Aorta (tissue), 5 donors: ENCODE measurements around the gene NSMCE4A. TPM values are rescaled to one million over a fixed set of nuclear protein-coding genes. Genes with fewer than 3 reads are reported as not detected.
"Not testable (repeated sequence)": the region's sequence is repeated elsewhere in the genome, so short reads cannot be mapped to it uniquely, and the experiment has no call there.

Source experiments
- ATAC-seq: fragments of 200-7000 bp; cut with Tn5 transposase; one replicate; pipeline ENCODE4 v1.9.1; 2022; ENCODE audit warnings: moderate library complexity; ENCODE audit not compliant: low FRiP score
- DNase-seq, 2 donors: peaks; one replicate each; pipeline ENCODE4 v3.0.0-alpha.2; 2020
- H3K27ac ChIP-seq, 2 donors: one replicate each; pipeline ENCODE4 v1.5.1; 2013; ENCODE audit warnings: low read length in 2 of 2, mild to moderate bottlenecking in 2 of 2, moderate library complexity in 2 of 2, control low read depth in 1 of 2, inconsistent platforms in 1 of 2, low read depth in 1 of 2
- H3K27me3 ChIP-seq, 2 donors: one replicate each; pipeline ENCODE4 v1.6.1; 2013; ENCODE audit warnings: control low read depth in 1 of 2, low read length in 1 of 2, mild to moderate bottlenecking in 1 of 2, moderate library complexity in 1 of 2; ENCODE audit not compliant: insufficient read depth in 2 of 2, control insufficient read depth in 1 of 2
- H3K36me3 ChIP-seq, 2 donors: one replicate each; pipeline ENCODE4 v1.6.1; 2013; ENCODE audit warnings: control low read depth in 1 of 2, low read length in 1 of 2, mild to moderate bottlenecking in 1 of 2; ENCODE audit not compliant: insufficient read depth in 2 of 2, control insufficient read depth in 1 of 2
- H3K4me1 ChIP-seq, 2 donors: one replicate each; pipeline ENCODE4 v1.6.1; 2013; ENCODE audit warnings: low read length in 2 of 2, control low read depth in 1 of 2, mild to moderate bottlenecking in 1 of 2, moderate library complexity in 1 of 2; ENCODE audit not compliant: insufficient read depth in 2 of 2, control insufficient read depth in 1 of 2
- H3K4me3 ChIP-seq, 2 donors: one replicate each; pipeline ENCODE4 v1.5.1; 2013; ENCODE audit warnings: low read length in 2 of 2, control low read depth in 1 of 2, mild to moderate bottlenecking in 1 of 2
- H3K9me3 ChIP-seq: one replicate; pipeline ENCODE4 v1.6.1; 2013; ENCODE audit warnings: mild to moderate bottlenecking, low read length; ENCODE audit not compliant: control insufficient read depth
- WGBS, 2 donors: extraction: QIAGEN DNeasy Blood & Tissue Kit; methylation state at CpG; one replicate each; pipeline ENCODE4 v1.1.7; 2013; 5-methylcytosine and 5-hydroxymethylcytosine counted together
- intact Hi-C, 2 donors: fragments of 100-400 bp; cut with DNase I; formaldehyde crosslinking; loops; one replicate each; pipeline versions ENCODE4 v1.14.2 to v1.15.0; 2022
- long read RNA-seq, 2 donors: library from polyadenylated mRNA; unstranded; transcript quantifications; one replicate each; pipeline ENCODE4 v2.0.0, GENCODE V29; 2020 to 2021
- polyA plus RNA-seq, 2 donors: library from polyadenylated mRNA; stranded (reverse); fragments of 200-250 nt; gene quantifications; one replicate each; pipeline ENCODE4 v1.2.3, GENCODE V29; 2013
- total RNA-seq, 2 donors: library from RNA; stranded (reverse); fragmentation: NEBNext Ultra II Directional; extraction: Animal tissue kit (Norgen Biotek cat#: 25700); gene quantifications; one replicate each; pipeline ENCODE4 v1.2.1, GENCODE V29; 2021
- donor health status: healthy with polysubstance abuse.
- donor health status: Bipolar disorder and iron deficiency.
- donor health status: DM: no; HTN: no; CAD: no.
- donor health status: DM: no; HTN: no; CAD: no.
- donor health status: DM: yes; HTN: yes; CAD: no.

The NSMCE4A gene, protein sequence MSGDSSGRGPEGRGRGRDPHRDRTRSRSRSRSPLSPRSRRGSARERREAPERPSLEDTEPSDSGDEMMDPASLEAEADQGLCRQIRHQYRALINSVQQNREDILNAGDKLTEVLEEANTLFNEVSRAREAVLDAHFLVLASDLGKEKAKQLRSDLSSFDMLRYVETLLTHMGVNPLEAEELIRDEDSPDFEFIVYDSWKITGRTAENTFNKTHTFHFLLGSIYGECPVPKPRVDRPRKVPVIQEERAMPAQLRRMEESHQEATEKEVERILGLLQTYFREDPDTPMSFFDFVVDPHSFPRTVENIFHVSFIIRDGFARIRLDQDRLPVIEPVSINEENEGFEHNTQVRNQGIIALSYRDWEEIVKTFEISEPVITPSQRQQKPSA
- 10 to 100 TPM; 36.7 to 50.3 TPM for total RNA-seq
- 10 to 100 TPM; 25.0 to 84.9 TPM for polyA plus RNA-seq
- long read RNA-seq, donor 1, transcript NSMCE4A-202 (11 exons, 1,394 nt) = major isoform, 88 of 133 reads
- long read RNA-seq, donor 1, partial matches to known transcripts = 8 of 133 reads
- long read RNA-seq, donor 1, other reads (novel, unspliced or antisense) = 36 of 133 reads
- long read RNA-seq, donor 2, transcript NSMCE4A-202 (11 exons, 1,394 nt) = major isoform, 18 of 39 reads
- long read RNA-seq, donor 2, partial matches to known transcripts = 2 of 39 reads
- long read RNA-seq, donor 2, other reads (novel, unspliced or antisense) = 18 of 39 reads

DNA sequence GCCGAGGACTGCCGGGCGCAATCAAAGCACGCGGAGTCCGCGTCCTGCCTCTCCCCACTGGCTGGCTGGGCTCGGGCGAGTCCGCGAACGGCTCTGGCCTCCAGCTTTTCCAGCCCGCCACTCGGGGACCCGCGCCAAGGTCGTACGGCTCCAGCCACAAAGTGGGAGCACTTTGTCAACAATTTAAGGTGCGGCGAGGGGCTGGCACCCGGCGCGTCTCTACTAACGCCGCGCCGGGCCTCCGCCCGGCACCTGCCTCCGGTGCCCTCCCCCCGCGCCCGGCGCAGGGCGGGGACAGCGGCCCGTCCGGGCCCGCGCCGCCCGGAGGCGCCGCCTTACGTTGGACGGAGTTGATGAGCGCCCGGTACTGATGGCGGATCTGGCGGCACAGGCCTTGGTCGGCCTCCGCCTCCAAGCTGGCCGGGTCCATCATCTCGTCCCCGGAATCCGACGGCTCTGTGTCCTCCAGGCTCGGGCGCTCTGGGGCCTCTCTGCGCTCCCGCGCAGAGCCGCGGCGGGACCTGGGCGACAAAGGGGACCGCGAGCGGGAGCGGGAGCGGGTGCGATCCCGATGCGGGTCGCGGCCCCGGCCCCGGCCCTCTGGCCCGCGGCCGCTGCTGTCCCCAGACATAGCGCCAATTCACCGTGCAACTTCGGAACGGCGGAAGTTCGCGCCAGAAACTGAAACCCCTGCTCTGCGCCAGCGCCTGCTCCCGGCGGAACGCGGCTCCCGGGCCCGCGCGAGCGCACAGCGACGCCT is at the start of gene NSMCE4A:
Gene NSMCE4A, minus strand, starts transcription at position 683 of the 760 bp plus-strand sequence. Its CDS starts 52 bp downstream, at position 631.
- DNase-seq (peak; percentile 87 to 94), ATAC-seq (peak; percentile 94)
- H3K27ac ChIP-seq = peak within 1 kb of the TSS; percentile 46 to 78
- no peaks in the 10 kb centered on the region for H3K27me3 ChIP-seq
- H3K4me3 ChIP-seq = peak within 1 kb of the TSS; percentile 69 to 80
- H3K9me3 ChIP-seq = no peaks in the 10 kb centered on the region
- 0% methylated on average over 90 to 101 of the region's 101 CpGs for WGBS, 2 donors
- intact Hi-C loops = loop anchor here in 1 of 2 donors (2.0 kb wide), 2 partner anchors 46 to 76 kb away; partner anchors contain the start of gene ATE1
- peaks cover 0 to 2% of the 10 kb centered on the region in 2 donors for H3K36me3 ChIP-seq
- no peaks in the 10 kb centered on the region for H3K4me1 ChIP-seq

DNA sequence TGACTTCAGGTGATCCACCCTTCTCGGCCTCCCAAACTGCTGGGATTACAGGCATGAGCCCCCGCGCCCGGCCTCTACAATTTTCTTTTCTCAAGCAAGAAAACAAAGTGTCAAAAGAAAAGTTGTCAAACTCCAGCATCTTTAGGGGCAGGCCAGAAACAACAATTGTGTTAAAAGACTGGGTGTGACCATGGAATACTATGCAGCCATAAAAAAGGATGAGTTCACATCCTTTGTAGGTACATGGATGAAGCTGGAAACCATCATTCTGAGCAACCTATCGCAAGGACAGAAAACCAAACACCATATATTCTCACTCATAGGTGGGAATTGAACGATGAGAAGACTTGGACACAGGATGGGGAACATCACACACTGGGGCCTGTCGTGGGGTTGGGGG is 48.2 kb upstream of the NSMCE4A start:
- H3K27ac ChIP-seq, H3K4me1 ChIP-seq, H3K27me3 ChIP-seq, H3K9me3 ChIP-seq, H3K4me3 ChIP-seq, DNase-seq, H3K36me3 ChIP-seq, intact Hi-C loops, ATAC-seq: not testable (repeated sequence)
- 97 to 98% methylated on average over 7 of the region's 7 CpGs for WGBS, 2 donors

DNA sequence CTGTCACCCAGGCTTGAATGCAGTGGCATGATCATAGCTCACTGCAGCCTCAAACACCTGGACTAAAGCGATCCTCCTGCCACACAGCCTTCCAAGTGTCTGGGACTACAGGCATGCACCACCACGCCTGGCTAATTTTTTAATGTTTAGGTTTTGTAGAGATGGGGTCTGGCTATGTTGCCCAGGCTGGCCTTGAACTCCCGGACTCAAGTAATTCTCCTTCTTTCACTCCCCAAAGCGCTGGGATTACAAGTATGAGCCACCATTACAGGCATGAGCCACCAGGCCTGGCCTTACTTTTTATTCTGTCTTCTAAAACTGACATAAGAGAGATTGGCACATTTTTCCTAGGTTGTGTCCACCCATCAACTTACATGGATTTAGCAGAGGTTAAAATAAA is 47.3 kb upstream of the NSMCE4A start:
- Histone ChIP-seq H3K36me3 (no peaks in the 10 kb centered on the region), H3K4me1 (peaks cover 2% of the 10 kb centered on the region in 2 donors), H3K4me3 (no peak overlapping the region), H3K27me3 (no peaks in the 10 kb centered on the region), H3K27ac (peak overlapping the region; percentile 17 to 64), H3K9me3 (no peaks in the 10 kb centered on the region)
- no peak for ATAC-seq
- no peak for DNase-seq
- intact Hi-C loops = no loop called here
- 83 to 99% methylated on average over 4 of the region's 4 CpGs for WGBS, 2 donors

DNA sequence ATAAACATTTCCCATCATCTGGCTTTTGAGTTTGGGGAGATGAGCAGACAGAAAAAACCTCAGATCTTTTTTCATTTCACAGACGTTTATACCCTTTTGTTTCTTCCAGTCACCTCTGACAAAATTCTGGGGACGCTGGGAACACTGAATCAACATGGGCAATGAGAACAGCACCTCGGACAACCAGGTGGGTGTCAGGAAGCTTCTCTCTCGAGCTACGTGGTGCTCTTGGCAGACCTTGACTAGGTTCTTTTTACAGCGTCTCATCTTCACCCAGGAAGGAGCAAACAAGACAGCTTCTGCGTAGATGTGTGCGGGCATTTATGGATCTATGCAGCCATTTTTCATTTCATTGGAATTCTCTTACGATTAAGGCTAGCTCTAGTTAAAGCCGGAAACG is 46.8 kb upstream of the NSMCE4A start:
- intact Hi-C loops = no loop called here
- Histone ChIP-seq H3K27ac (peak overlapping the region in 1 of 2 donors; percentile 64), H3K27me3 (no peaks in the 10 kb centered on the region), H3K9me3 (no peaks in the 10 kb centered on the region), H3K4me1 (peaks cover 2% of the 10 kb centered on the region in 2 donors), H3K4me3 (peak overlapping the region in 1 of 2 donors; percentile 53), H3K36me3 (no peaks in the 10 kb centered on the region)
- ATAC-seq = no peak
- DNase-seq = no peak
- 56 to 58% methylated on average over 11 of the region's 11 CpGs for WGBS, 2 donors

DNA sequence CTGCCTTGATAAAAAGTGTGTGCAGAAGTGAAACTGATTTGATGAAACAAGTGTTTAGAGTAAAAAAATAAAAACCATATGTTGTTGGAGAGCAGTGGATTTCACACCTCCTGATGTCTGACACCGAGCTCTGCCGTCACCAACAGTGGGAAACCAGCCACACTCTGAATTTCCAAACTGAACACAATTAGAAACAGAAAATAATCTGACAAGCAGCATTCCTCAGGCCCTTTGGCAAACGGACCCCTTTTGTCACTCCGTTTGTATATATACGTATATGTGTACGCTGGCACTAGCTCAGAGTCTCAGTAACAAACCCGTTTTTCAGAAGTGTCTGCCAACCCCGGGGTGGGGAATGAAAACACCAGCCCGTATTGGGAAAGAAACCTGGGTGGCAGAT is 46.4 kb upstream of the NSMCE4A start:
- no peak for ATAC-seq
- no peak for DNase-seq
- Histone ChIP-seq H3K36me3 (no peaks in the 10 kb centered on the region), H3K9me3 (no peaks in the 10 kb centered on the region), H3K4me1 (peaks cover 0 to 2% of the 10 kb centered on the region in 2 donors), H3K27ac (peak overlapping the region in 1 of 2 donors; percentile 64), H3K27me3 (no peaks in the 10 kb centered on the region), H3K4me3 (peak overlapping the region; percentile 4 to 53)
- intact Hi-C loops = no loop called here
- WGBS, 2 donors = 4 to 9% methylated on average over 9 of the region's 9 CpGs

DNA sequence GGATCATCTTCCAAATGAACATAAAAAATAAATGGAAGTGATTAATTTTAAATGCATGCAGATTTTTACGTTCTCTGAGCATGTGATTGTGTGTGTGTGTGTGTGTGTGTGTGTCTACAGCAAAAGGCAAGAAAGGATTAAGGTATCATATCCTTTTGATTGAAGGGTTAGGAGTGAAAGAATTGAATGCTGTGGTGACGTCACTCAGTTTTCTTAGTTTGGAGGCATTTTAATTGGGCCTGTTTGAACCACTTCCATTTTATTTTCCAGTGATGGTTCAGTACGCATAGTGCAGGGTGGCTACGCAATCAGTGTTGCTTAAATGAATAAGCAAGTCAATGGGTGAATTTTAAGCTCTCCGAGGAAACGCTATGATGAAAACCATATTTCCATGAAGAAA is 45.2 kb upstream of the NSMCE4A start:
- intact Hi-C loops = no loop called here
- ATAC-seq (no peak), DNase-seq (no peak)
- no peaks in the 10 kb centered on the region for H3K36me3 ChIP-seq
- H3K4me3 ChIP-seq = no peak overlapping the region
- H3K27me3 ChIP-seq = no peaks in the 10 kb centered on the region
- peaks cover 0 to 2% of the 10 kb centered on the region in 2 donors for H3K4me1 ChIP-seq
- 89 to 90% methylated on average over 6 of the region's 6 CpGs for WGBS, 2 donors
- H3K9me3 ChIP-seq = no peaks in the 10 kb centered on the region
- H3K27ac ChIP-seq = no peak overlapping the region

DNA sequence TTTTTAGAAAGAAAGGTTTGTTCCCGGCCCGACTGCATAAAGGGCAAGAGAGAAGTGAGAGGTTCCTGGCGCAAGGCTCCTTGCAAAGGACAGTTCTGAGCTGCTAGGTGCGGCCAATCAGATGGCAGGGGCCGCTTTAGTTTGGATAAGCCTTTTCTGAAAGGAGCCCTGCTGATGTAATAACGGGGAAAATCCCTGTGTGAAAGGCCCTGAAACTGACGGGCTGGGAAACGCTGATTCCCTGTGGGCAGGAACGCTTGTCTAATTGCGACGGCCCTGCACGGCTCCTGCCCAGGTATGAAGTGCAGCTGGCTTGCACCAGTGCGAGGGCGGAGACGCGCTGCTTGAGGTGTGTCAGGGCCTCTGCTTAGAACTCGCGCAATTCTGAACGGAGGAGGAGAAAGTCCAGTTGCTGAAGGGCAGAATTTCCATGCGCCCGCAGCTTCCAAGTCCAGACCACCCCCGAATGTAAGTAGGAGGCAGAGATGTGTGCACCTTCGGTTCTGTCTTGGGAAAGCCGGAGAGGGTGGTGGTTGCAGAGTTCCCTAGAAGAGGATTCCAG is 44.5 kb upstream of the NSMCE4A start:
- Histone ChIP-seq H3K36me3 (no peaks in the 10 kb centered on the region), H3K9me3 (no peaks in the 10 kb centered on the region), H3K4me1 (peaks cover 0 to 2% of the 10 kb centered on the region in 2 donors), H3K27me3 (no peaks in the 10 kb centered on the region), H3K4me3 (no peak overlapping the region), H3K27ac (no peak overlapping the region)
- ATAC-seq = no peak
- 76 to 79% methylated on average over 24 of the region's 24 CpGs for WGBS, 2 donors
- no peak for DNase-seq
- intact Hi-C loops = no loop called here

DNA sequence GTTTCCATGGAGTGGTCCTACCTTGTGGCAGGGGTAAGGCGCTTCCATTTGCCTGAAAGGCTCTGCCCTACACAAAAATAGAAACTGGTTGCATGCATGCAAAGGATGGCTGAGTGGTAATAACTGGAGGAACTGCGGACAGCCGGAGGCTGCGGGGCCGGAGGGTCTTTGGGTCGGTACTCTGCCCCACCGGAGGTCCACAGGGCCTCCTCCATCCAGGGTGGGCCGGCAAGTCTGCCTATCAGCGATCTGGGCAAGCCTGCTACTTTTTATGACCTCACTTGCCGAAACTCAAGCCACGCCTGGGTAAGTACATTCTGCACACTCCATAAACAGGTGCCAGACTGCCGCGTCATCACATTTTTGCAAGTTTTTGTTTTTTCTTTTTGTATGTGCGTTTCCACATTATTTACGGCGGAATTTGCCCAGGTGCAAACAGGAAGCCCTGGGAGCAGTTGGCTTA is 44.0 kb upstream of the NSMCE4A start:
- H3K36me3 ChIP-seq = no peaks in the 10 kb centered on the region
- peak overlapping the region in 1 of 2 donors; percentile 23 for H3K4me3 ChIP-seq
- peaks cover 0 to 2% of the 10 kb centered on the region in 2 donors for H3K4me1 ChIP-seq
- H3K27ac ChIP-seq = no peak overlapping the region
- intact Hi-C loops = no loop called here
- H3K9me3 ChIP-seq = no peaks in the 10 kb centered on the region
- H3K27me3 ChIP-seq = no peaks in the 10 kb centered on the region
- WGBS, 2 donors = 67 to 70% methylated on average over 16 of the region's 16 CpGs
- ATAC-seq = no peak
- no peak for DNase-seq
